ENCODE data around the gene TIMM22.
"Not testable (repeated sequence)": the region's sequence is repeated elsewhere in the genome, so short reads cannot be mapped to it uniquely, and the experiment has no call there.

Gene TIMM22

DNA sequence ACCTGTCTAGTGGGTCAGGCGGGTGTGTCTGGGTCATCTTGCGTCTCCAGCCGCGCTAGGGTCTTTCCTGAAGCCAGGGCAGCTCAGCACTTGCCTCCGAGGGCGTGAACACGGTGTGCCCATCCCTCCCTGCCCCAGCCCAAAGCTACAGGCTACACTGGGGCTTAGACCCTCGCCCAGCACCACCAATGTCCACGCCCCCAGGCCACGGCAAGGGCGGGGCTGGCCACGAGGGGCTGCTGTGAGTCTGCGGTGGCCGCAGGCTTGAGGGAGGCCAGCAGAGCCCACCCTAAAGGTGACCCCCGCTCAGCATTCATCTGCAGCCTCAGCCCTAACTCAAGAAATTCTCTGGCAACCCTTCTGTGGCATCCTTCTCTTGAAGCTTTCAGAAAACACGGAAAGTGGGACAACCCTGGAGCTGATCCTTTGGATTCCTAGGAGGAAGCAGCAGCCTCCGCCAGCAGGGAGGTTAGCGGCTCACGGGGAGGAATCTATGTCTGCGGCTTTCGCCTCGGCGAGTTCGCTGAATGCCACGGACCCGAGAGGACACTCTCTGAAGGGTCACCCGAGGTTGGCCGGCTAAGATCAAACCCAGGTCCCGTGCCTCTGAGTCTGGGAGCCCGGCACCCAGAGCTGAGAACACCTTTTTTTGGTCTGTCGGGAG lies 41.7 kb downstream of the TIMM22 start:
- DNase-seq (ENCODE audit: low read depth in 2 of 2): no peak

DNA sequence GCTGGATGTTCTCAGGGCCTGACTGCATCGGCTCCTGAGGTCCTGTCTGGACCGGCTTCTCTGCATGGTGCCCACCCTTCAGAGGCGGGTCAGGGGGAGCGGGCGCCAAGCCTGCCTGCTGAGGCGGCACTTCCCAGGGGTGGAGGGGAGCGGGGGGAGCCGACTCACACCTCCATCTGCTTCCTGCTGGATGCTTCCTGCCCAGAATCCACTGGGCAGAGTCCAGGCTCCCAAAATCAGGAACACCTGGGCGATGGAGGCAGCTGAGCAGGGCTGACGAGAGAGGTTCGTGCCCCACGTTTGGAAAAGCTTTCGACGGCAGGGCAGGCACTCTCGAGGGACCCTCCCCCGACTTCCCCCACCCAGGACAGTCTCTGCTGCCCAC lies 42.2 kb downstream of the TIMM22 start:
- no peak for DNase-seq (ENCODE audit: low read depth in 2 of 2)

DNA sequence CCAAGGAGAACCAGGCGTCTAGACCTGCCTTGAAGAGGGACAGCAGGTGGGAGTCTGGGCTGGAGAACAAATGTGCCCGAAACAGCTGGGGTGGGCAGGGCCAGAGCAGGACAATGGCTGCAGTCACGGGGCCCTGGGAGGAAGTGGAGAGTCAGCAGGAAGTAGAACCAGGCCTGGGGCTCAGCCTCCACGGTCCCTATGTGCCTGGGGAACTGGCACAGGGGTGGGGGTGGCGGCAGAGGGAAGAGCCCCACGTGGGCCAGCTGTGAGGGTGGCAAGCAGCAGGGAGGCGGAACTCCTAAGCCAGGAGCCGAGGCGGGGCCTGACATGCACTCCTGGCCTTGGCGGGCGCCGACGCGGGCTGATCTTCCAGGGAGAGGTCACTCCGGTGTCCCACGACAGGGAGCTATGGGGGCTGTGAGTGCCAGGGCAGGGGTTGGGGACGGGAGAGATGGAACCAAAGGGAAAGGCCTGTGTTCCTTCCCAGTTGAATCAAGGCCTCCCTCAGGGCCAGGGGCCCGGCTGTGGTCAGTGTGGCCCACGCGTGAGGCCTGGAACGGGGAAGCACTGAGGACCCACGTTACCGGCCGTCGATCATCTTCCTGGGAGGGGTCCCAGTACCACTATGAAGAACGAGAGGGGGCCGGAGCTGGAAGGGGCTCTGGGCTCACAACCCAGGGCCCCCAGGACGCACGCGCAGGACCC lies 42.7 kb downstream of the TIMM22 start:
- DNase-seq (ENCODE audit: low read depth in 2 of 2): no peak

DNA sequence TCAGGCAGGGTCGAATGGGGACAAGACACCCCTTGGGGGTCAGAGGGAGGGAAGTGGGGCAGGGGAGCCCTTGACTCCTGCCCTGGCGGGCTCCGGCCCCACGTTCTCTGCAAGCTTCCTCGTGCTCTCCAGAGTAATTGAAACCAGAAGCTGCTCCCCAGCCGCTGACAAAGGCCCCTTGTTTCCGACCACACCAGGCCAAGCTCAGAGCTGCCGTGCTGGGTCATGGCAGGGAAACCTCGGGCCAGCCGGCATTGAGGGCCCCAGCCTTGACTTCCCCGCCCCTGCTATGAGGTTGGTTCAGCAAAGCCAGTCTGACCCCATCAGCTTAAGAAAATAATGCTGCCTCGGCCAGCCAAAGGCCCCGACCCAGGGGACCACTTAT lies 43.3 kb downstream of the TIMM22 start:
- DNase-seq (ENCODE audit: low read depth in 2 of 2): no peak

DNA sequence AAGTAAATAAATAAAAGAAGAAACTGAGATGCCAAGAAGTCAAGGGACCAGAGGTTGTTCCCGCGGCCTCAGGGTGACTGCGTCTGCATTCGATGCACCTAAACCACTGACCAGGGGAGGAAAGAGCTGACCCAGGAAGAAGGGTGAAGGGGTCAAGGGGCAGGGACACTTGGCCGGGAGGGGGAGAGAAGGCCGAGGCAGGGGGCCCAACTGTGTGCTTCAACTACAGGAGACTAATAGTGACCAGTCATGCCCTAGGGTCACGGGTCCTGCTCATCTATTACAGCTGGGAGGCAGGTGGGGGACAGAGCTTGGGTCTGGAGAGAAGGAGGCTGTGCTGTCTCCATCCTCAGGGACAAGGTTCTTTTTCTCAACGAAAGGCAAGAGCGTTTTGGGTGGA lies 44.8 kb downstream of the TIMM22 start:
- no peak for DNase-seq (ENCODE audit: low read depth in 2 of 2)

DNA sequence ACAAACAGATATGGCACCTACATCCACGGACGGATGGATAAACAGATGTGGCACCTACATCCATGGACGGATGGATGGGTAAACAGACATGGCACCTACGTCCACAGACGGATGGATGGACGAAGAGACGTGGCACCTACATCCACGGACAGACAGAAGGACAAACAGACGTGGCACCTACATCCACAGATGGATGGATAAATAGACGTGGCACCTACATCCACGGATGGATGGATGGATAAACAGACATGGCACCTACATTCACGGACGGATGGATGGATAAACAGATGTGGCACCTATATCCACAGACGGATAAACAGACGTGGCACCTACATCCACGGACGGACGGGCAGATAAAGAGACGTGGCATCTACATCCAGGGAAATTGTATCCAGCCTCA lies 45.6 kb downstream of the TIMM22 start:
- DNase-seq (ENCODE audit: low read depth in 2 of 2): no peak

DNA sequence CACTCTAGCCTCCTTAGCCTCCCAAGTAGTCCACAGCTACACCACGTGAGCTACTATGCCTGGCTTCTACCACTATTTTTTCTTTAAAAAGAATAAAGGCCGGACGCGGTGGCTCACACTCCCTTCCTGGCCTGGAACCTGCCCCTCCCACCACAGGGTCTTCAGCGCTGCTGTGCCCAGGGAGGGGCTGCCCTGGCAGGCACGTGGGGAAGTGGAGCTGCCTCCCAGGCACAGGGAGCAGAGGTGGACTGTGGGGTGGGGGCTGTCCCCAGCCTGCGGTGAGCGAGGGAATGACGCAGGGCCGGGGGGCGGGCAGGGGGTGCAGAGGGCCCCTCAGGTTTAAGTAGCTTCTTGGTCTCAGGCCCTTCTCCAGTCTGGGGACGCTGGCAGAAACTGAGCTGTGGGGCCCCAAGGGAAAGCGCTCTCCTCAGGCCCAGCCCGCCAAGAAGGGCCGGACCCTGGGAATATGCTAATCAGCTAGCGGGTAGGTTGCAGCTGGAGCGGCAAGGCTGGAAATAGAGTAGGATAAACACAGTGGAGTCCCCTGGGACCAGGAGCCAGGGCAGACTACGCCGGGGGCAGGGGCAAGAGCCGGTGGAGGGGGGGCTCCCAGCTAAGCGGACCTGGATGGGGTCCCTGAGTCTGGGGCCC lies 46.8 kb downstream of the TIMM22 start:
- no peak for DNase-seq (ENCODE audit: low read depth in 2 of 2)

DNA sequence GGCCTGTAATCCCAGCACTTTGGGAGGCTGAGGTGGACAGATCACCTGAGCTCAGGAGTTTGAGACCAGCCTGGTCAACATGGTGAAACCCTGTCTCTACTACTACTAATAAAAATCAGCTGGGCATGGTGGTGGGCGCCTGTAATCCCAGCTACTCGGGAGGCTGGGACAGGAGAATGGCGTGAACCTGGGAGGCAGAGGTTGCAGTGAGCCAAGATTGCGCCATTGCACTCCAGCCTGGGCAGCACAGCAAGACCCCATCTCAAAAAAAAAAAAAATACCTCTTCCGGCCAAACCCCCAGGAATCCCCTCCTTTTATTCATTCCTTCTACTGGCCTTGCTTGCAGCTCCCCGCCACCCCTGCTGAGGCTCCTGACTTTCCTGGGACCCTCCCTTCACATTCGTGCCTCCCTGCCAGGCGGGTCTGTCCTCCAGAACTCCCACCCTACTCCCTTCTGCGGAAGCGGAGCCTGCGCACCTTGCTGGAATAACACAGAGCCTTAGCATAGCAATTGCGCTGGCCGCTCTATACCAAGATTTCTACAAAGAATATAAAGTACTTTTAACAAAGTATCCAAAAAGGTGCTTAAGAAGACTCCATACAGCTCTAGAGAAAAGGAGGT lies 47.6 kb downstream of the TIMM22 start:
- DNase-seq (ENCODE audit: low read depth in 2 of 2): not testable (repeated sequence)

DNA sequence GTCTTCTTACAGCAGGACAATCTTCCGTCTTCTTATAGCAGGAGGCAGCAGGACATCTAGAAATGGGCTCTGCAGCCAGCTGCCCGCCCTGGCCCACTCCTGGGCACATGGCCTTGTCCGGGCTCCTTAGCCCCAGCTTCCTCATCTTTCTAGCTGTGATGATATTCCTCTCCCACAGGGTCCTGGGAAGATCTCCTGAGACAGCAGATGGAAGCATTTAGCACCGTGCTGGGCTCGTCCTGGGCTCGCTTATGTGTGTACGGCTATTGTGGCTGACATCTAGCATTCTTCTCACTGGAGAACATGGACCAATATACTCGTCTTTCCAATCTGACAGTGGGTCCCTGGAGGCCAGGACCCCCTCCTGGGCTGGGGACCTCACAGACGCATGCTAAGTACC lies 48.5 kb downstream of the TIMM22 start:
- no peak for DNase-seq (ENCODE audit: low read depth in 2 of 2)

DNA sequence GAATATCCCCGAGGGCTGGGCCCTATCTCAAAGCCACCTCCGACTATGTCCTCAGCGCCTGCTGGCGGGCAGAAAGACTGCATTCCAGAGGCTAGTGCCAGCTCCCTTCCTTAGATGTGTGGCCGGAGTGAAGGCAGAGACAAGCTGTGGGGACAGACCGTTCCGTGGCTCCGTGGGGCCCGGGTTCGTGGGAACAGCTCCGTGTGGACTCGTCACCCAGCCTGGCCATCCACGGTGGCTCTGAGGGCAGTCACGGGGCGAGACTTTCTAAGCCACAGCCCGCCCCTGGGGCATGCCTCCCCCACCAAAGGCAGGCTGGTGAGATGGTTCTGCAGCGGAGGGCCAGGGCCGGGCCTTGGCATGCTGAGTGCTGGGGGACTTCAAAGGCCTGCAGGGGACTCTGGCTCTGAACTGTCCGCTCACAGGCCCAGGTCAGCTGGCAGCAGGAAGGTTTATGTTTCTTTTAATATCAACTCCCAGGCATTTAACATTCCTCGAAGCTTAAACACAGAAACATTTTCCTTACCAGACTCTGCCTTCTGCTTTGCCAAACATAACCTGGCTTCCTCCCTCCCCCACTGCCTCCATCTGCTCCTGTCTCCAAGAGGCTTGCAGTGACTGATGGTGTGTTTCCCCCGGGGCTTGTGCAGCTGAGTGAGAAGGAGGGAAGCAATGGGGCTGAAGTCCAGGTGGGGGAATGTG lies 50.4 kb downstream of the TIMM22 start:
- no peak for DNase-seq (ENCODE audit: low read depth in 2 of 2)

DNA sequence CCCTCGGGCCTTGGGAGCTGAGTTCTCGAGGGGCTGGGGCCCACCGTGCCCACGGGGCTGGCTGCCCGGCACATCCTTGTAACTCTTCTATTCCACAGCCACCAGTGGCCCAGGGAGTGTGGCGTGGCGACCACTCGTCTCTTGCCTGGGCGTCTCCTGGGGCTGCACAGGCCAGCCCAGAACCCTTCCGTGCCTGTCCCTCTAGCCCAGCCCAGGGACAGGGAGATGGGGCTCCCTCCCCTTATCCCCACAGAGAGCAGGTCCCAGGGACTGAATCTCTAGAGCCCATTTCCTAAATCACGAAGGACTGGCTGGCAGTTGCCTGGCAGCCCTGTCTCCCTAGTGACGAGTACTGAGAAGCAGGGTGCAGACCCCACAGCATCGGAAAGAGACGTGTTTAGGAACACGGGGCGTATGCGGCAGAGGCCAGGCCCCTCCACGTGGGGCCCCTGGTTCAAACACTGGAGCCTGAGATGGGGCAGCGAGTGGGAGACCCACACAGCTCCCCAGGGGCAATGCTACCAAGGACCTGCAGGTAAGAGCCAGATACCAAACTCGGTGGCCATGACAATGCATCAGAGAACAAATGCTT lies 51.0 kb downstream of the TIMM22 start:
- no peak for DNase-seq (ENCODE audit: low read depth in 2 of 2)

DNA sequence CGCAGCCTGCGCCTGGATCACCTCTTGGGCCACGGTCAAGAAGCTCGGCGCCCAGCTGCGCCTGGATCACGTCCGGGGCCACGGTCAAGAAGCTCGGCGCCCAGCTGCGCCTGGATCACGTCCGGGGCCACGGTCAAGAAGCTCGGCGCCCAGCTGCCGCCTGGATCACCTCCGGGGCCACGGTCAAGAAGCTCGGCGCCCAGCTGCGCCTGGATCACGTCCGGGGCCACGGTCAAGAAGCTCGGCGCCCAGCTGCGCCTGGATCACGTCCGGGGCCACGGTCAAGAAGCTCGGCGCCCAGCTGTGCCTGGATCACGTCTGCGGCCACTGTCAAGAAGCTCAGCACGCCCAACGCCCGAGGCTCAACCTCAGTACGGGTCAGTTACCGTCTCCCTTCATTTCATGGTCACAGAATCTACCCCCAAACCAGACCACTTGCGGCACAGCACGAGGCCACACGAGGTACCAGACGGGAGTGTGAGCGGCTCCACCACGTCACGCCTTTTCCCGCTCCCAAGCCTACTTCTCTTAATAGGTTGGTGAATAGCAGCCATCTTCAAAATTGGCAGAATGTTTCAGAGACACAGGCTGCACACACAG lies 51.7 kb downstream of the TIMM22 start:
- DNase-seq (ENCODE audit: low read depth in 2 of 2): not testable (repeated sequence)

DNA sequence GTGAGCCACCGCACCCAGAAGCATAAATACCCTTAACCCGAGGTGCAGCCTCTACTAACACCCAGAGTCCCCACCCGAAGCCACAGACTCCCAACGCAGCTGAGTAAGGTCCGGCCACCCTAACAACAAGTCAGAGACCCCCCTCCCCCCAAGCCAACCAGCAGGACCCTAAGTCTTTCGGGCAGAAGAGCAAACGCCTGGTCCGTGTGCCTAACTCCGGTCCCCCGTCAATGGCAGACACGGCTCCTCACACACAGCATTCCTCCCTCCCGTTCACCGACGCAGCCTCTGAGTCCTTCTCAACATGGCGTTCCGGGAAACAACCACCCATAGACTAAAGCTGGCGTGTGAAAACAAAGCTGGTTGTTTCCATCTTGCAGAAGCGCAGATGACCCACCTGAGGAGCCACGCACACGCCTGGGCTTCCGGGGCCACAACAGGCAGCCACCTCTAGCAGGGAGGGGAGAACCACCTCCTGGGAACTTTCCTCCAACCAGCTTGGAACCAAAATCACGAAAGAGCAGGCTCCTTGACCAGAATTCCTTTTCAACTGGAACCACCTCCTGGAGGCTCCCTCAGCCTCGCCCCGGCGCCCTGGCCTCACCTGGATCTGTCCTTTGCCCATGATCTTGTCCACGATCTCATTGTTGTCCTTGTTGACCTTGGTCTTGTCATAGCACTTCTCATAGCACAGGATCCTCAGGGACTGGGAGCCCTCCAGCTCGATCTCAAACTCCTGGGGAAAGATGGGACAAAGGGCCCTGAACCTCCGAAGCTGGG lies 52.7 kb downstream of the TIMM22 start:
- DNase-seq (ENCODE audit: low read depth in 2 of 2): no peak

DNA sequence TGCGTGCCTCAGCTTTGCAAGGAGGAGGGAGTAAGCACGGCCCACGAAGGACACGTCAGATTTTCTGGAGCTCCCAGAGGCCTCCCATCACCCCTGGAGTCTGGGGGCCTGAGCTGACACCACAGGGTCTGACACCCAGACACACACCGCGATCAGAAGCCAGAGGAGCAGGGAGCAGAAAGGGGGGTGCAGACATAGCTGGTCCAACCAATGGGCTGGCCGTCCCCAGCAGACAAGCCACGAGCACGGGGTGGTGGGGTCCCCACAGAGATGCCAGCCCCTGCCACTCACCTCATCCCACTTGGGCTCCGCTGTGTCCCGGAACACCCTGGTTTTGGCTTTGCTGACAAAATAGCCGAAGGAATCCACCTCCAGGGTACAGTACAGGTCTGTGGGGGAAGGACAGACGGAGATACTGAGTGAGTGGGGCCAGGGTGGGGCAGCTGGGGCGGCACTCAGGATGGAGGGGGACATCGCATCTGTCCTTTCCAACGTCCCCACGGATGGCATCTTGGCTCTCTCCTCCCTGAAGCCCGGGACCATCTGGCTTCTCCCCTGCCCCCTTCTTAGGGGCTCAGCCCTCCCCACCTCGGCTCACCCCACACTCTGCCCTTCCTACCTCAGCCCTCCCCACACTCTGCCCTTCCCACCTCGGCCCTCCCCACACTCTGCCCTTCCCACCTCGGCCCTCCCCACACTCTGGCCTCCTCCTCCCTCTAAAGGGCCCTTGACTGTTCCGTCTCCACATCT lies 53.5 kb downstream of the TIMM22 start:
- no peak for DNase-seq (ENCODE audit: low read depth in 2 of 2)

DNA sequence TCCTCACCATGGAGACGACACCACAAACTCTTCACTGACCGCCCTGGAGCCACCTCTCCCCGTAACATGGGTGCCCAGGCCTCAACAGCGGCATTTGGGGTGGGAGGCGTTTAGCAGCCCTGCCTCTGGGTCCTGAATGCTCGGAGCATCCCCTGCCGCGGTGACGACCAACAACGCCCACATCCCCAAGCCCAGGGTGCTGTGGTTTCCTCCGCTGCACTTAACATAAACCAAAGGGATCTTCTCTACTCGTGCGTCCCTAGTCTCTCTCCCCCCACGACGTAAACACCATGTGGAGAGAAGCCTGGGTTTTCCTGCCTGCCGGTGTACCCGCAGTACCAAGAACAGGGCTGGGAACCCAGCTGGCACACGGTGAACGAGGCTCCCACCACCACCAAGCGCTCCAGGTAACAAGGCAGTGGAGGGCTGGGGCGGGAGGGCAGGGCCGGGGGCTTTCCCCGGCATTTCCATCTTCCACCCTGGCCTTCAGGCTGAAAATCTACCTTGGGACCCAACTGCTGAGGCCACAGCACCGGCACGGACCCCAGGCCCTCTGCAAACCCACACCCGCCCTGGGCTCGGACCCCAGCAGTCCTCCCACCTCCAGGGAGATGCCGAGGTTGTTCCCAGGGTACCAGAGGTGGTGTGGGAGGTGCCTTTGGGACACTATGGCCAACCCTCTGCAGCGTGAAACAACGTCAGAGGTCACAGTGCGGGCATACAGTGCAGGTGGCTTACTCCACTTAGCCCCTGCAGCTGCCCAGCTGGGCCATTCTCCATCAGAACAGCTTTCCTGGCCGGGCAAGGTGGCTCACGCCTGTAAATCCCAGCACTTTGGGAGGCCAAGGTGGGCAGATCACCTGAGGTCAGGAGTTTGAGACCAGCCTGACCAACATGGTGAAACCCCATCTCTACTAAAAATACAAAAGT lies 54.3 kb downstream of the TIMM22 start:
- DNase-seq (ENCODE audit: low read depth in 2 of 2): no peak

Data from stimulated activated CD4-positive, alpha-beta T cell treated with anti-CD3 and anti-CD28 coated beads, Interleukin-4, amount 100 ng/mL, for 48 hours (primary cell).